WTC11 (cell line): ENCODE measurements around the gene PIM2. TPM values are rescaled to one million over a fixed set of nuclear protein-coding genes. Genes with fewer than 3 reads are reported as not detected.

ENCODE experiments used
- ATAC-seq: fragments of 200-7000 bp; cut with Tn5 transposase; 2 replicates; pipeline ENCODE4 v1.10.0; 2021; ENCODE audit warnings: mild to moderate bottlenecking, moderate library complexity
- CTCF ChIA-PET: fragments of 300-600 bp; sonication (Branson Sonifier 250); formaldehyde crosslinking; loops from one replicate; lab custom pipeline; 2021; ENCODE audit warnings: antibody characterized with exemption; lab: Charles Lee
- POLR2A ChIA-PET: fragments of 350-600 bp; sonication (Branson Sonifier 250); formaldehyde crosslinking; loops from one replicate; lab custom pipeline; 2021; ENCODE audit warnings: antibody characterized with exemption; lab: Charles Lee
- DNase-seq: peaks from one replicate; pipeline ENCODE4 v3.0.0; 2021; ENCODE audit warnings: low spot score
- H3K27ac Mint-ChIP-seq: 2 replicates; pipeline ENCODE4 v1.8.0; 2021; ENCODE audit warnings: mixed read lengths
- H3K27me3 Mint-ChIP-seq: 2 replicates; pipeline ENCODE4 v1.8.0; 2021; ENCODE audit warnings: low read depth, mild to moderate bottlenecking, moderate library complexity, mixed read lengths
- H3K36me3 Mint-ChIP-seq: 2 replicates; pipeline ENCODE4 v1.8.0; 2021; ENCODE audit warnings: mixed read lengths
- H3K4me1 Mint-ChIP-seq: 2 replicates; pipeline ENCODE4 v1.8.0; 2022; ENCODE audit warnings: mixed read lengths
- H3K4me3 Mint-ChIP-seq: 2 replicates; pipeline ENCODE4 v1.8.0; 2021; ENCODE audit warnings: mild to moderate bottlenecking, moderate library complexity, mixed read lengths
- H3K9me3 Mint-ChIP-seq: 2 replicates; pipeline ENCODE4 v1.8.0; 2021; ENCODE audit warnings: mixed read lengths
- ATF1 ChIP-seq: sonication (generic); formaldehyde crosslinking; IDR thresholded peaks from 2 replicates; pipeline ENCODE4 v1.8.1; 2023; ENCODE audit warnings: mild to moderate bottlenecking, moderate library complexity, missing genetic modification reagents
- ETV6 ChIP-seq: sonication (generic); formaldehyde crosslinking; IDR thresholded peaks from 2 replicates; pipeline ENCODE4 v1.8.1; 2022; ENCODE audit warnings: mild to moderate bottlenecking, missing genetic modification reagents
- KAT7 ChIP-seq: sonication (generic); formaldehyde crosslinking; IDR thresholded peaks from 2 replicates; pipeline ENCODE4 v1.8.1; 2023; ENCODE audit warnings: missing genetic modification reagents, mild to moderate bottlenecking, borderline replicate concordance
- NFATC4 ChIP-seq: fragments of 250-450 bp; sonication (Bioruptor Pico); IDR thresholded peaks from 2 replicates; pipeline ENCODE4 v1.9.0; 2021; ENCODE audit warnings: mild to moderate bottlenecking
- NFE2L1 ChIP-seq: sonication (generic); formaldehyde crosslinking; IDR thresholded peaks from 2 replicates; pipeline ENCODE4 v1.8.1; 2023; ENCODE audit warnings: missing genetic modification reagents
- NR1H2 ChIP-seq: sonication (generic); formaldehyde crosslinking; IDR thresholded peaks from 2 replicates; pipeline ENCODE4 v1.9.0; 2021; ENCODE audit warnings: mild to moderate bottlenecking, moderate library complexity, missing genetic modification reagents
- SP1 ChIP-seq: sonication (generic); formaldehyde crosslinking; conservative IDR thresholded peaks from 2 replicates; pipeline ENCODE4 v1.8.1; 2022; ENCODE audit warnings: missing genetic modification reagents
- TEAD4 ChIP-seq: sonication (generic); formaldehyde crosslinking; IDR thresholded peaks from 2 replicates; pipeline ENCODE4 v1.8.0; 2022; ENCODE audit warnings: mild to moderate bottlenecking, missing genetic modification reagents
- ZNF232 ChIP-seq: sonication (generic); formaldehyde crosslinking; IDR thresholded peaks from 2 replicates; pipeline ENCODE4 v1.8.0; 2022; ENCODE audit warnings: mild to moderate bottlenecking, missing genetic modification reagents
- total RNA-seq: library from RNA; stranded (reverse); gene quantifications from 3 replicates; pipeline ENCODE4 v1.2.3, GENCODE V29; 2021
- TF ChIP-seq, protein P1 (sequence below): sonication (generic); formaldehyde crosslinking; IDR thresholded peaks from 2 replicates; pipeline ENCODE4 v1.8.1; 2022; ENCODE audit warnings: missing genetic modification reagents, borderline replicate concordance
- TF ChIP-seq, protein P2 (sequence below): sonication (generic); formaldehyde crosslinking; IDR thresholded peaks from 2 replicates; pipeline ENCODE4 v1.8.0; 2023; ENCODE audit warnings: missing genetic modification reagents, mild to moderate bottlenecking, borderline replicate concordance
- TF ChIP-seq, protein P3 (sequence below): sonication (generic); formaldehyde crosslinking; IDR thresholded peaks from 2 replicates; pipeline ENCODE4 v1.8.0; 2022; ENCODE audit warnings: mild to moderate bottlenecking, missing genetic modification reagents
- TF ChIP-seq, protein P4 (sequence below): sonication (generic); formaldehyde crosslinking; IDR thresholded peaks from 2 replicates; pipeline ENCODE4 v1.8.1; 2023; ENCODE audit warnings: mild to moderate bottlenecking, missing genetic modification reagents
- TF ChIP-seq, protein P5 (sequence below): sonication (generic); formaldehyde crosslinking; IDR thresholded peaks from 2 replicates; pipeline ENCODE4 v1.8.1; 2022; ENCODE audit warnings: low read depth, mild to moderate bottlenecking, moderate library complexity, missing genetic modification reagents, borderline replicate concordance
- TF ChIP-seq, protein P6 (sequence below): fragments of 250-450 bp; sonication (Bioruptor Pico); IDR thresholded peaks from 2 replicates; pipeline ENCODE4 v1.8.0; 2021; ENCODE audit warnings: mild to moderate bottlenecking
- TF ChIP-seq, protein P7 (sequence below): sonication (generic); formaldehyde crosslinking; IDR thresholded peaks from 2 replicates; pipeline ENCODE4 v1.8.0; 2023; ENCODE audit warnings: missing genetic modification reagents

Gene PIM2
- total RNA-seq, 1 experiment from 2014 or later, result 146 TPM

DNA sequence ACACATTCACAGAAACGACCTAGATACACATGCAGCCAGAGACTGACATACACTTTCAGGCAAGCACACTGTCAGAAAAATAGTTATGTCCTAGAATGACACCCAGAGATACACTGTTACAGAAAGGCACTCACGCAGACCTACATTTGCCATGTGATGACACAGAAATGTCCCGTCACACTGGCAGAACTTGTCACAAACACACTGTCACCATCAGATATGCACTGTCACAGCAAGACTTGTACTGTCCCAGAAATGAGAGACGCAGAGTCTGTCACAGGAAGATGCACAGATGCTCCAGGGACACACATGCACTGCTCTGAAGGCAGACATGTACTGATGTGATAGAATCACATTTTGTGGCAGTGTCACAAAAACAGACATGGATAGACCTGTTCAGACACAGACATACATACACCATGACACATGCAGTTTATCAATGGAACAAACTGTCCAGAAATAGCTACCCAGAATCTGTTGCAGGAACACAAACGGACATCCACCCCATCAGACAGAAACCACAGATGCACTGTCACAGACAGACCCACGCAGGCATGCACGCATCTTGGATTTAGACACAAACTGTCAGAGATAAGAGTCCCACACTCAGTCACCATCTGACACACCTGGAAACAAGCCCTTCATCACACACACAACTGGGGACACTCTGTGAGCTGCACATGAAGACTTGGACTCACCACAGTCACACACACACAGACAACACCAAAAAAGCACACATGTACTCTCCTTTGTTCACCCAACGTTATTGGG is 1.3 kb upstream of the PIM2 start (continued):
- TF ChIP-seq, protein P1, sequence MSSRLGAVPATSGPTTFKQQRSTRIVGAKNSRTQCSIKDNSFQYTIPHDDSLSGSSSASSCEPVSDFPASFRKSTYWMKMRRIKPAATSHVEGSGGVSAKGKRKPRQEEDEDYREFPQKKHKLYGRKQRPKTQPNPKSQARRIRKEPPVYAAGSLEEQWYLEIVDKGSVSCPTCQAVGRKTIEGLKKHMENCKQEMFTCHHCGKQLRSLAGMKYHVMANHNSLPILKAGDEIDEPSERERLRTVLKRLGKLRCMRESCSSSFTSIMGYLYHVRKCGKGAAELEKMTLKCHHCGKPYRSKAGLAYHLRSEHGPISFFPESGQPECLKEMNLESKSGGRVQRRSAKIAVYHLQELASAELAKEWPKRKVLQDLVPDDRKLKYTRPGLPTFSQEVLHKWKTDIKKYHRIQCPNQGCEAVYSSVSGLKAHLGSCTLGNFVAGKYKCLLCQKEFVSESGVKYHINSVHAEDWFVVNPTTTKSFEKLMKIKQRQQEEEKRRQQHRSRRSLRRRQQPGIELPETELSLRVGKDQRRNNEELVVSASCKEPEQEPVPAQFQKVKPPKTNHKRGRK (CRISPR knock-in tag), result no peak
- no peak for TF ChIP-seq NFE2L1 (CRISPR knock-in tag)
- TF ChIP-seq, all 79 proteins: peak for 0

DNA sequence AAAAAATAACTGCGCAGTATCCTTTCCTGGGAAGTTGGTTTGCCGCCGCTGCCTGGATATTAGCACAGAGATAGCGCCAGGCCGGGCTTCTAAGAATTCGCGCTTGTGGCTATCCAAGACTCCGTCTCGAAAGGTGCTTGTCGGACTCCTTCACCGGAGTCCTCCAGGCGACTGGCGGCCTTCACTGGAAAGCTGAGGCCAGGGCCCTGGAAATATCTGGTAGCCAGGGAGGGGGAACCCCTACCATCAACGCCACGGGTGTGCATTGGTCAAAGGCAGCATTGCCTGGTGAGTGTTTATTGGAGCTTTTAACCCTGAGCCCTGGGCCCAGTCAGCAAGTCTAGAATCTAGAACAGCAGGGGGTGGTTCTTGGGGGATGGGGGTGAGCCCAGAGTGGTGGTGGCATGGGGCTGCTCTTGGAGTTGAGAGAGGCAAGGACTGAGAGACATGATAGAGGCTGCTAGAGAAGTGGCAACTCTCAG is 577 bp upstream of the PIM2 start:
- Mint-ChIP-seq H3K9me3 (no peaks in the 10 kb centered on the region), H3K4me1 (peaks cover 49% of the 10 kb centered on the region), H3K36me3 (peaks cover 54% of the 10 kb centered on the region), H3K4me3 (peak overlapping the region; percentile 93), H3K27ac (peak overlapping the region; percentile 93)
- CTCF ChIA-PET, result interaction anchor here (0.9 to 1.0 kb wide), 2 partner anchors 27 to 38 kb away, joined by 3 read pairs; partner anchors contain the start of gene OTUD5
- ATAC-seq (peak; percentile 15), DNase-seq (peak; percentile 23)
- no peak for TF ChIP-seq NFE2L1 (CRISPR knock-in tag)
- TF ChIP-seq SP1, result no peak
- TF ChIP-seq NFATC4 (CRISPR knock-in tag), result no peak
- TF ChIP-seq NR1H2 (CRISPR knock-in tag), result no peak
- no peak for TF ChIP-seq TEAD4 (CRISPR knock-in tag)
- TF ChIP-seq, protein P2, sequence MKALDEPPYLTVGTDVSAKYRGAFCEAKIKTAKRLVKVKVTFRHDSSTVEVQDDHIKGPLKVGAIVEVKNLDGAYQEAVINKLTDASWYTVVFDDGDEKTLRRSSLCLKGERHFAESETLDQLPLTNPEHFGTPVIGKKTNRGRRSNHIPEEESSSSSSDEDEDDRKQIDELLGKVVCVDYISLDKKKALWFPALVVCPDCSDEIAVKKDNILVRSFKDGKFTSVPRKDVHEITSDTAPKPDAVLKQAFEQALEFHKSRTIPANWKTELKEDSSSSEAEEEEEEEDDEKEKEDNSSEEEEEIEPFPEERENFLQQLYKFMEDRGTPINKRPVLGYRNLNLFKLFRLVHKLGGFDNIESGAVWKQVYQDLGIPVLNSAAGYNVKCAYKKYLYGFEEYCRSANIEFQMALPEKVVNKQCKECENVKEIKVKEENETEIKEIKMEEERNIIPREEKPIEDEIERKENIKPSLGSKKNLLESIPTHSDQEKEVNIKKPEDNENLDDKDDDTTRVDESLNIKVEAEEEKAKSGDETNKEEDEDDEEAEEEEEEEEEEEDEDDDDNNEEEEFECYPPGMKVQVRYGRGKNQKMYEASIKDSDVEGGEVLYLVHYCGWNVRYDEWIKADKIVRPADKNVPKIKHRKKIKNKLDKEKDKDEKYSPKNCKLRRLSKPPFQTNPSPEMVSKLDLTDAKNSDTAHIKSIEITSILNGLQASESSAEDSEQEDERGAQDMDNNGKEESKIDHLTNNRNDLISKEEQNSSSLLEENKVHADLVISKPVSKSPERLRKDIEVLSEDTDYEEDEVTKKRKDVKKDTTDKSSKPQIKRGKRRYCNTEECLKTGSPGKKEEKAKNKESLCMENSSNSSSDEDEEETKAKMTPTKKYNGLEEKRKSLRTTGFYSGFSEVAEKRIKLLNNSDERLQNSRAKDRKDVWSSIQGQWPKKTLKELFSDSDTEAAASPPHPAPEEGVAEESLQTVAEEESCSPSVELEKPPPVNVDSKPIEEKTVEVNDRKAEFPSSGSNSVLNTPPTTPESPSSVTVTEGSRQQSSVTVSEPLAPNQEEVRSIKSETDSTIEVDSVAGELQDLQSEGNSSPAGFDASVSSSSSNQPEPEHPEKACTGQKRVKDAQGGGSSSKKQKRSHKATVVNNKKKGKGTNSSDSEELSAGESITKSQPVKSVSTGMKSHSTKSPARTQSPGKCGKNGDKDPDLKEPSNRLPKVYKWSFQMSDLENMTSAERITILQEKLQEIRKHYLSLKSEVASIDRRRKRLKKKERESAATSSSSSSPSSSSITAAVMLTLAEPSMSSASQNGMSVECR (CRISPR knock-in tag), result no peak
- TF ChIP-seq, protein P3, sequence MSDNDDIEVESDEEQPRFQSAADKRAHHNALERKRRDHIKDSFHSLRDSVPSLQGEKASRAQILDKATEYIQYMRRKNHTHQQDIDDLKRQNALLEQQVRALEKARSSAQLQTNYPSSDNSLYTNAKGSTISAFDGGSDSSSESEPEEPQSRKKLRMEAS (CRISPR knock-in tag), result no peak
- no peak for TF ChIP-seq KAT7 (CRISPR knock-in tag)
- TF ChIP-seq ETV6 (CRISPR knock-in tag), result no peak
- TF ChIP-seq ATF1 (CRISPR knock-in tag), result no peak
- TF ChIP-seq, protein P4, sequence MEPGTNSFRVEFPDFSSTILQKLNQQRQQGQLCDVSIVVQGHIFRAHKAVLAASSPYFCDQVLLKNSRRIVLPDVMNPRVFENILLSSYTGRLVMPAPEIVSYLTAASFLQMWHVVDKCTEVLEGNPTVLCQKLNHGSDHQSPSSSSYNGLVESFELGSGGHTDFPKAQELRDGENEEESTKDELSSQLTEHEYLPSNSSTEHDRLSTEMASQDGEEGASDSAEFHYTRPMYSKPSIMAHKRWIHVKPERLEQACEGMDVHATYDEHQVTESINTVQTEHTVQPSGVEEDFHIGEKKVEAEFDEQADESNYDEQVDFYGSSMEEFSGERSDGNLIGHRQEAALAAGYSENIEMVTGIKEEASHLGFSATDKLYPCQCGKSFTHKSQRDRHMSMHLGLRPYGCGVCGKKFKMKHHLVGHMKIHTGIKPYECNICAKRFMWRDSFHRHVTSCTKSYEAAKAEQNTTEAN (CRISPR knock-in tag), result no peak
- TF ChIP-seq, protein P5, sequence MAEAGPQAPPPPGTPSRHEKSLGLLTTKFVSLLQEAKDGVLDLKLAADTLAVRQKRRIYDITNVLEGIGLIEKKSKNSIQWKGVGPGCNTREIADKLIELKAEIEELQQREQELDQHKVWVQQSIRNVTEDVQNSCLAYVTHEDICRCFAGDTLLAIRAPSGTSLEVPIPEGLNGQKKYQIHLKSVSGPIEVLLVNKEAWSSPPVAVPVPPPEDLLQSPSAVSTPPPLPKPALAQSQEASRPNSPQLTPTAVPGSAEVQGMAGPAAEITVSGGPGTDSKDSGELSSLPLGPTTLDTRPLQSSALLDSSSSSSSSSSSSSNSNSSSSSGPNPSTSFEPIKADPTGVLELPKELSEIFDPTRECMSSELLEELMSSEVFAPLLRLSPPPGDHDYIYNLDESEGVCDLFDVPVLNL (CRISPR knock-in tag), result no peak
- TF ChIP-seq, protein P6, sequence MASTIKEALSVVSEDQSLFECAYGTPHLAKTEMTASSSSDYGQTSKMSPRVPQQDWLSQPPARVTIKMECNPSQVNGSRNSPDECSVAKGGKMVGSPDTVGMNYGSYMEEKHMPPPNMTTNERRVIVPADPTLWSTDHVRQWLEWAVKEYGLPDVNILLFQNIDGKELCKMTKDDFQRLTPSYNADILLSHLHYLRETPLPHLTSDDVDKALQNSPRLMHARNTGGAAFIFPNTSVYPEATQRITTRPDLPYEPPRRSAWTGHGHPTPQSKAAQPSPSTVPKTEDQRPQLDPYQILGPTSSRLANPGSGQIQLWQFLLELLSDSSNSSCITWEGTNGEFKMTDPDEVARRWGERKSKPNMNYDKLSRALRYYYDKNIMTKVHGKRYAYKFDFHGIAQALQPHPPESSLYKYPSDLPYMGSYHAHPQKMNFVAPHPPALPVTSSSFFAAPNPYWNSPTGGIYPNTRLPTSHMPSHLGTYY (CRISPR knock-in tag), result no peak
- no peak for TF ChIP-seq ZNF232 (CRISPR knock-in tag)
- TF ChIP-seq, protein P7, sequence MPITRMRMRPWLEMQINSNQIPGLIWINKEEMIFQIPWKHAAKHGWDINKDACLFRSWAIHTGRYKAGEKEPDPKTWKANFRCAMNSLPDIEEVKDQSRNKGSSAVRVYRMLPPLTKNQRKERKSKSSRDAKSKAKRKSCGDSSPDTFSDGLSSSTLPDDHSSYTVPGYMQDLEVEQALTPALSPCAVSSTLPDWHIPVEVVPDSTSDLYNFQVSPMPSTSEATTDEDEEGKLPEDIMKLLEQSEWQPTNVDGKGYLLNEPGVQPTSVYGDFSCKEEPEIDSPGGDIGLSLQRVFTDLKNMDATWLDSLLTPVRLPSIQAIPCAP (CRISPR knock-in tag), result no peak
- TF ChIP-seq, all 79 proteins: peak for 0
- no peaks in the 10 kb centered on the region for H3K27me3 Mint-ChIP-seq
- POLR2A ChIA-PET, result interaction anchor here (0.5 kb wide), 1 partner anchor 341 kb away, joined by 3 read pairs; no protein-coding TSS in a partner anchor
